Measurements from ENCODE around the gene CNGA4.

GRCh38 chr11:6200975-6201374, 37.9 kb upstream of the CNGA4 start:
- no peak for TF ChIP-seq CTCF (IDR thresholded peaks at IDR 0.05; ENCODE audit: low read length)
- no peak for TF ChIP-seq EZH2 (IDR thresholded peaks at IDR 0.05; ENCODE audit: borderline replicate concordance, low read length)

Data from OCI-LY1 (cell line).